Liver (tissue), 9 donors: ENCODE measurements around the gene BAIAP2. TPM values are rescaled to one million over a fixed set of nuclear protein-coding genes. Genes with fewer than 3 reads are reported as not detected.

Experiments
- DNase-seq: peaks from one replicate; pipeline ENCODE4 v3.0.0-alpha.2; 2017; ENCODE audit warnings: low spot score
- H3K27ac ChIP-seq, 2 donors: one replicate each; pipeline ENCODE4 v1.7.0; 2013; ENCODE audit warnings: inconsistent platforms in 2 of 2, low read length in 2 of 2, control low read depth in 1 of 2, low read depth in 1 of 2, mild to moderate bottlenecking in 1 of 2
- H3K27me3 ChIP-seq, 4 donors: one replicate each; pipeline versions ENCODE4 v1.6.1 to v1.7.0; 2013; ENCODE audit warnings: low read length in 3 of 4, inconsistent platforms in 1 of 4, mild to moderate bottlenecking in 1 of 4, moderate library complexity in 1 of 4; ENCODE audit not compliant: control insufficient read depth in 4 of 4, insufficient read depth in 4 of 4
- H3K36me3 ChIP-seq, 4 donors: one replicate each; pipeline versions ENCODE4 v1.6.1 to v1.7.0; 2013; ENCODE audit warnings: low read length in 3 of 4, mild to moderate bottlenecking in 3 of 4, low read depth in 1 of 4, moderate library complexity in 1 of 4; ENCODE audit not compliant: control insufficient read depth in 4 of 4, insufficient read depth in 3 of 4
- H3K4me1 ChIP-seq, 4 donors: one replicate each; pipeline versions ENCODE4 v1.6.1 to v1.7.0; 2013; ENCODE audit warnings: low read length in 3 of 4, mild to moderate bottlenecking in 3 of 4, moderate library complexity in 1 of 4; ENCODE audit not compliant: control insufficient read depth in 4 of 4, insufficient read depth in 4 of 4
- H3K4me3 ChIP-seq, 3 donors: one replicate each; pipeline versions ENCODE4 v1.6.1 to v1.7.0; 2013; ENCODE audit warnings: low read length in 3 of 3, control low read depth in 1 of 3, low read depth in 1 of 3, mild to moderate bottlenecking in 1 of 3
- H3K9ac ChIP-seq, 2 donors: one replicate each; pipeline ENCODE4 v1.7.0; 2013; ENCODE audit warnings: low read length in 2 of 2, mild to moderate bottlenecking in 2 of 2, moderate library complexity in 2 of 2, control low read depth in 1 of 2, low read depth in 1 of 2
- H3K9me3 ChIP-seq, 4 donors: one replicate each; pipeline versions ENCODE4 v1.6.1 to v1.7.0; 2013; ENCODE audit warnings: low read length in 3 of 4; ENCODE audit not compliant: control insufficient read depth in 4 of 4
- ATF3 ChIP-seq: IDR thresholded peaks from 2 replicates; pipeline ENCODE4 v1.6.1; 2016; ENCODE audit warnings: antibody characterized with exemption
- EGR1 ChIP-seq, 2 donors: IDR thresholded peaks; 2 replicates each; pipeline ENCODE4 v1.6.1; 2016 to 2018; ENCODE audit warnings: antibody characterized with exemption in 2 of 2, low read depth in 2 of 2
- FOXA1 ChIP-seq: IDR thresholded peaks from 2 replicates; pipeline ENCODE4 v1.6.1; 2016; ENCODE audit warnings: antibody characterized with exemption
- FOXA2 ChIP-seq: IDR thresholded peaks from 2 replicates; pipeline ENCODE4 v1.6.1; 2016; ENCODE audit warnings: antibody characterized with exemption
- GABPA ChIP-seq, 2 donors: IDR thresholded peaks in 1 of 2; conservative IDR thresholded peaks in 1 of 2; 2 replicates each; pipeline ENCODE4 v1.6.1; 2016; ENCODE audit warnings: antibody characterized with exemption in 2 of 2, mild to moderate bottlenecking in 1 of 2, moderate library complexity in 1 of 2
- HNF4A ChIP-seq, 2 donors: conservative IDR thresholded peaks; 2 replicates each; pipeline ENCODE4 v1.6.1; 2016; ENCODE audit warnings: antibody characterized with exemption in 2 of 2, mild to moderate bottlenecking in 2 of 2
- HNF4G ChIP-seq: IDR thresholded peaks from 2 replicates; pipeline ENCODE4 v1.6.1; 2016; ENCODE audit warnings: antibody characterized with exemption
- JUND ChIP-seq, 2 donors: IDR thresholded peaks; 2 replicates each; pipeline ENCODE4 v1.6.1; 2016; ENCODE audit warnings: antibody characterized with exemption in 2 of 2
- NR2F2 ChIP-seq: IDR thresholded peaks from 2 replicates; pipeline ENCODE4 v1.6.1; 2016; ENCODE audit warnings: antibody characterized with exemption
- RAD21 ChIP-seq, 2 donors: IDR thresholded peaks; 2 replicates each; pipeline ENCODE4 v1.6.1; 2016; ENCODE audit warnings: antibody characterized with exemption in 2 of 2, mild to moderate bottlenecking in 2 of 2
- REST ChIP-seq: IDR thresholded peaks from 2 replicates; pipeline ENCODE4 v1.6.1; 2016; ENCODE audit warnings: antibody characterized with exemption, mild to moderate bottlenecking
- RXRA ChIP-seq, 2 donors: IDR thresholded peaks; 2 replicates each; pipeline ENCODE4 v1.6.1; 2017 to 2018; ENCODE audit warnings: antibody characterized with exemption in 2 of 2, mild to moderate bottlenecking in 1 of 2
- SP1 ChIP-seq: IDR thresholded peaks from 2 replicates; pipeline ENCODE4 v1.6.1; 2018; ENCODE audit warnings: antibody characterized with exemption, mild to moderate bottlenecking
- TAF1 ChIP-seq: conservative IDR thresholded peaks from 2 replicates; pipeline ENCODE4 v1.6.1; 2016; ENCODE audit warnings: antibody characterized with exemption, mild to moderate bottlenecking
- YY1 ChIP-seq: IDR thresholded peaks from 2 replicates; pipeline ENCODE4 v1.6.1; 2016; ENCODE audit warnings: antibody characterized with exemption, mild to moderate bottlenecking
- ZBTB33 ChIP-seq: IDR thresholded peaks from 2 replicates; pipeline ENCODE4 v1.6.1; 2016; ENCODE audit warnings: antibody characterized with exemption
- WGBS: extraction: QIAGEN DNeasy Blood & Tissue Kit; methylation state at CpG from one replicate; pipeline ENCODE4 v1.1.7; 2013; 5-methylcytosine and 5-hydroxymethylcytosine counted together
- polyA plus RNA-seq, 2 donors: library from polyadenylated mRNA; stranded (reverse) in 1 of 2; unstranded in 1 of 2; fragments of 200-250 nt in 1 of 2; fragments of >200 nt in 1 of 2; fragmentation: Nextera tagmentation in 1 of 2; extraction: Ambion mirVana in 1 of 2; gene quantifications; one replicate each; pipeline versions ENCODE4 v1.2.1 to v1.2.3, GENCODE V29; 2013 to 2015
- total RNA-seq, 2 donors: library from RNA; depleted of rRNA; stranded (reverse); fragments of >200 nt; gene quantifications; one replicate each; pipeline ENCODE4 v1.2.3, GENCODE V29; 2014
- donor health status: healthy.
- donor health status: healthy.
- donor health status: healthy.
- donor health status: healthy.
- donor health status: healthy.

Gene BAIAP2
- total and polyA plus RNA-seq, 4 donors = 8.1 to 61.3 (median 44.9) TPM

- TF ChIP-seq ATF3 (no peak), ZBTB33 (no peak), GABPA (IDR thresholded peaks at IDR 0.05 in 1 of 2, conservative IDR thresholded peaks at IDR 0.05 in 1 of 2) (no peak), TAF1 (no peak), FOXA2 (no peak), JUND (IDR thresholded peaks at IDR 0.05) (no peak), SP1 (peak; percentile 81), EGR1 (IDR thresholded peaks at IDR 0.05; ENCODE audit: low read depth in 2 of 2) (no peak), NR2F2 (peak; percentile 94), RAD21 (IDR thresholded peaks at IDR 0.05) (peak; percentile 98 to 99), YY1 (peak; percentile 32)
Measured at GRCh38 chr17:81101614-81102306, 66.8 kb downstream of the BAIAP2 start (continued).

- no peak overlapping the region for H3K9ac ChIP-seq
- no peak for DNase-seq
- TF ChIP-seq JUND (IDR thresholded peaks at IDR 0.05) (no peak), TAF1 (no peak), HNF4A (conservative IDR thresholded peaks at IDR 0.05) (no peak), YY1 (no peak), FOXA2 (no peak), GABPA (IDR thresholded peaks at IDR 0.05 in 1 of 2, conservative IDR thresholded peaks at IDR 0.05 in 1 of 2) (no peak), REST (no peak), HNF4G (no peak), ZBTB33 (no peak), FOXA1 (no peak), SP1 (no peak), EGR1 (IDR thresholded peaks at IDR 0.05; ENCODE audit: low read depth in 2 of 2) (no peak), RAD21 (IDR thresholded peaks at IDR 0.05) (no peak), NR2F2 (no peak), RXRA (IDR thresholded peaks at IDR 0.05) (no peak), ATF3 (no peak)
- no peak overlapping the region for H3K4me3 ChIP-seq
- peaks cover 6 to 38% (median 17%) of the 10 kb centered on the region in 4 donors for H3K36me3 ChIP-seq
- no peaks in the 10 kb centered on the region for H3K27me3 ChIP-seq
- H3K27ac ChIP-seq = no peak overlapping the region
- no peaks in the 10 kb centered on the region for H3K9me3 ChIP-seq
- 62% methylated on average over 12 of the region's 12 CpGs for whole genome bisulfite sequencing
- peaks cover 4 to 34% (median 19%) of the 10 kb centered on the region in 4 donors for H3K4me1 ChIP-seq
Measured at GRCh38 chr17:81102352-81102751, 67.4 kb downstream of the BAIAP2 start.
